ENCODE measurements around the gene BTBD2. TPM values are rescaled to one million over a fixed set of nuclear protein-coding genes. Genes with fewer than 3 reads are reported as not detected.

Gene BTBD2
- total and polyA plus RNA-seq, 2 donors (not counting 1 experiment from before 2014, with no cell fraction given): 75.2 to 85.6 TPM

DNA sequence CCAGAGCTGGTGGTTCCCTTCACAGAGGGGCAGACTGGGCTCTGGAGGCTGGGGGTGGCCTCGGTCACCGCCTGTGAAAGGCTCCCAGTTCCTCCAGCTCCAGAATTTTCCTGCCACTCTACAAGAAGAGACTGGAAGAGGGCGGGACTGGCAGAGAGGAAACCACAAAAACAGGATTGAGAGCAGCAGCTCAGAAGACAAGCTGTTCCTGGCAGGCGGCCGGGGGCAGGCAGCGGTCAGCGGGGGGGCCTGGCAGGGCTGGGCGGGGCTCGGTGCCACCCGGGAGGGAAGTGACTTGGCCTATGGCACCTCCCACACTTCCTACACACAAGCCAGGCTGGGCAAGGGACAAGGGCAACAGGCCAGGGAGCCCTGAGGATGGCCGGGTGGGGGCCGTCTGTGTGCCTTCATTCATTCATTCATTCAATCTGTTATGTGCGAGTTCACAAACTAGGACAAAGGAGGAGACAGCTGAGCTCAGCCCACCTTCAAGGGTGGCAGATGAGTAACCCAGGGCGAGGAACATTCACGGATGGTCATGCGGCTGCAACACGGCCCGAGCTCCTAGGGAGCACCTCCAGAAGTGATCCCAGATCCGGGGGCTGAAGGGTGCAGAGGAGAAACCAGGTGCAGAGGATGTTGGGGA is 16.9 kb upstream of the BTBD2 start:
- peaks cover 10% of the 10 kb centered on the region for H4K20me1 ChIP-seq (ENCODE audit: control insufficient read depth, insufficient read depth, low read length, poor library complexity, severe bottlenecking)
- no peaks in the 10 kb centered on the region for H3K27me3 ChIP-seq (replicated peaks in 1 of 4; ENCODE audit: control extremely low read depth in 1 of 4, control insufficient read depth in 3 of 4, insufficient read depth in 4 of 4, low read length in 3 of 4)
- H3K4me1 ChIP-seq (ENCODE audit: control insufficient read depth in 2 of 2, insufficient read depth in 2 of 2, low read length in 2 of 2): peaks cover 17 to 34% of the 10 kb centered on the region in 2 donors
- CTCF ChIA-PET: interaction anchor here (1.1 to 1.9 kb wide), 3 partner anchors 13 to 102 kb away, joined by 3 to 11 read pairs (median 5); no protein-coding TSS in a partner anchor
- Mint-ChIP-seq H3K4me1 (peaks cover 26% of the 10 kb centered on the region), H3K27ac (peak overlapping the region; percentile 62), H3K9me3 (ENCODE audit: insufficient read depth) (no peaks in the 10 kb centered on the region), H3K27me3 (no peaks in the 10 kb centered on the region), H3K4me3 (peak overlapping the region; percentile 63)
- H3K4me2 ChIP-seq (replicated peaks; ENCODE audit: low read depth, low read length, poor library complexity, severe bottlenecking): peak overlapping the region; percentile 68
- POLR2A ChIA-PET: interaction anchor here (0.5 to 2.0 kb wide), 10 partner anchors 8 to 131 kb away, joined by 3 to 11 read pairs (median 4); partner anchors contain the start of gene DOT1L
- no peaks in the 10 kb centered on the region for H3K79me2 ChIP-seq (ENCODE audit: control insufficient read depth, insufficient read depth, low read length)
- peak overlapping the region; percentile 25 for H3K9ac ChIP-seq (ENCODE audit: low read length)
- H3K9me3 ChIP-seq (ENCODE audit: control extremely low read depth in 1 of 3, control insufficient read depth in 2 of 3, insufficient read depth in 1 of 3, low read length in 2 of 3): peaks cover 0 to 22% (median 5%) of the 10 kb centered on the region in 3 donors
- 5% methylated on average over 16 of the region's 19 CpGs for WGBS (ENCODE audit: insufficient coverage)
- TF ChIP-seq, protein P1, sequence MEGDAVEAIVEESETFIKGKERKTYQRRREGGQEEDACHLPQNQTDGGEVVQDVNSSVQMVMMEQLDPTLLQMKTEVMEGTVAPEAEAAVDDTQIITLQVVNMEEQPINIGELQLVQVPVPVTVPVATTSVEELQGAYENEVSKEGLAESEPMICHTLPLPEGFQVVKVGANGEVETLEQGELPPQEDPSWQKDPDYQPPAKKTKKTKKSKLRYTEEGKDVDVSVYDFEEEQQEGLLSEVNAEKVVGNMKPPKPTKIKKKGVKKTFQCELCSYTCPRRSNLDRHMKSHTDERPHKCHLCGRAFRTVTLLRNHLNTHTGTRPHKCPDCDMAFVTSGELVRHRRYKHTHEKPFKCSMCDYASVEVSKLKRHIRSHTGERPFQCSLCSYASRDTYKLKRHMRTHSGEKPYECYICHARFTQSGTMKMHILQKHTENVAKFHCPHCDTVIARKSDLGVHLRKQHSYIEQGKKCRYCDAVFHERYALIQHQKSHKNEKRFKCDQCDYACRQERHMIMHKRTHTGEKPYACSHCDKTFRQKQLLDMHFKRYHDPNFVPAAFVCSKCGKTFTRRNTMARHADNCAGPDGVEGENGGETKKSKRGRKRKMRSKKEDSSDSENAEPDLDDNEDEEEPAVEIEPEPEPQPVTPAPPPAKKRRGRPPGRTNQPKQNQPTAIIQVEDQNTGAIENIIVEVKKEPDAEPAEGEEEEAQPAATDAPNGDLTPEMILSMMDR (IDR thresholded peaks at IDR 0.05): no peak
- no peak for TF ChIP-seq EZH2 (IDR thresholded peaks at IDR 0.05; ENCODE audit: borderline replicate concordance, insufficient read depth, low read depth, low read length, poor library complexity, severe bottlenecking)
- H2AFZ ChIP-seq (ENCODE audit: insufficient read depth, low read depth, low read length, poor library complexity, severe bottlenecking): peak overlapping the region; percentile 48
- peak overlapping the region in 2 of 5 experiments; percentile 9 to 50 for H3K4me3 ChIP-seq (ENCODE audit: control extremely low read depth in 1 of 5, extremely low read depth in 1 of 5, insufficient read depth in 1 of 5, low read depth in 2 of 5, low read length in 4 of 5)
- peak overlapping the region; percentile 16 to 29 for H3K27ac ChIP-seq (ENCODE audit: low read length in 2 of 2)
- H3K36me3 ChIP-seq (replicated peaks in 1 of 2; ENCODE audit: control extremely low read depth in 1 of 2, control insufficient read depth in 1 of 2, extremely low read depth in 1 of 2, insufficient read depth in 2 of 2, low read length in 1 of 2): no peaks in the 10 kb centered on the region
- intact Hi-C loops (cut with micrococcal nuclease): no loop called here
- DNase-seq (peak; percentile 54), ATAC-seq (ENCODE audit: low read depth) (peak; percentile 50)

DNA sequence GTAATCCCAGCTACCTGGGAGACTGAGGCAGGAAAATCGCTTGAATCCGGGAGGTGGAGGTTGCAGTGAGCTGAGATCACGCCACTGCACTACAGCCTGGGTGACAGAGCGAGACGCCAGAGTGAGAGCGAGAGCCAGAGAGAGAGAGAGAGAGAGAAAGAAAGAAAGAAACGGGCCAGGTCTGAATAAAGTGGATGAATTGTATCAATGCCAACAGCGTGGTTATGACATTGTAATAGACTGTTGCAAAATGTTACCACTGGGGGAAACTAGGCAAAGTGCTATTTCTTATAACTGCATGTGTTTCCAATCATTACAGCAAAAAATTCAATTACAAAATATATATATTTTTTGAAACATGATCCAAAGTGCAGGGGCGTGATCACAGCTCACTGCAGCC is 11.8 kb upstream of the BTBD2 start:
- Mint-ChIP-seq H3K4me1 (peaks cover 6% of the 10 kb centered on the region), H3K9me3 (ENCODE audit: insufficient read depth) (no peaks in the 10 kb centered on the region), H3K27ac (no peak overlapping the region), H3K4me3 (no peak overlapping the region), H3K27me3 (no peaks in the 10 kb centered on the region)
- WGBS (ENCODE audit: insufficient coverage): 85% methylated on average over 7 of the region's 9 CpGs
- no peak overlapping the region for H2AFZ ChIP-seq (ENCODE audit: insufficient read depth, low read depth, low read length, poor library complexity, severe bottlenecking)
- ChIA-PET CTCF (interaction anchor here (1.0 to 1.5 kb wide), 2 partner anchors 9 to 11 kb away, joined by 3 to 4 read pairs; no protein-coding TSS in a partner anchor), POLR2A (interaction anchor here (0.7 kb wide), 1 partner anchor 48 kb away, joined by 3 read pairs; no protein-coding TSS in a partner anchor)
- H3K27ac ChIP-seq (ENCODE audit: low read length in 2 of 2): no peak overlapping the region
- intact Hi-C loops (cut with micrococcal nuclease): no loop called here
- H3K4me3 ChIP-seq (ENCODE audit: control extremely low read depth in 1 of 5, extremely low read depth in 1 of 5, insufficient read depth in 1 of 5, low read depth in 2 of 5, low read length in 4 of 5): no peak overlapping the region
- H3K9me3 ChIP-seq (ENCODE audit: control extremely low read depth in 1 of 3, control insufficient read depth in 2 of 3, insufficient read depth in 1 of 3, low read length in 2 of 3): no peaks in the 10 kb centered on the region
- no peak for ATAC-seq (ENCODE audit: low read depth)
- no peaks in the 10 kb centered on the region for H3K36me3 ChIP-seq (replicated peaks in 1 of 2; ENCODE audit: control extremely low read depth in 1 of 2, control insufficient read depth in 1 of 2, extremely low read depth in 1 of 2, insufficient read depth in 2 of 2, low read length in 1 of 2)
- H4K20me1 ChIP-seq (ENCODE audit: control insufficient read depth, insufficient read depth, low read length, poor library complexity, severe bottlenecking): no peaks in the 10 kb centered on the region
- peaks cover 6 to 8% of the 10 kb centered on the region in 2 donors for H3K4me1 ChIP-seq (ENCODE audit: control insufficient read depth in 2 of 2, insufficient read depth in 2 of 2, low read length in 2 of 2)
- H3K79me2 ChIP-seq (ENCODE audit: control insufficient read depth, insufficient read depth, low read length): no peaks in the 10 kb centered on the region
- no peak overlapping the region for H3K4me2 ChIP-seq (replicated peaks; ENCODE audit: low read depth, low read length, poor library complexity, severe bottlenecking)
- TF ChIP-seq, protein P1 (IDR thresholded peaks at IDR 0.05): no peak
- TF ChIP-seq EZH2 (IDR thresholded peaks at IDR 0.05; ENCODE audit: borderline replicate concordance, insufficient read depth, low read depth, low read length, poor library complexity, severe bottlenecking): no peak
- DNase-seq: no peak
- H3K27me3 ChIP-seq (replicated peaks in 1 of 4; ENCODE audit: control extremely low read depth in 1 of 4, control insufficient read depth in 3 of 4, insufficient read depth in 4 of 4, low read length in 3 of 4): no peaks in the 10 kb centered on the region
- H3K9ac ChIP-seq (ENCODE audit: low read length): no peak overlapping the region

Measured in B cell (primary cell).